ENCODE results near the gene ADPRH. TPM values are rescaled to one million over a fixed set of nuclear protein-coding genes. Genes with fewer than 3 reads are reported as not detected.

ADPRH gene
- total and polyA plus RNA-seq, 11 donors = 5.0 to 17.5 (median 11.5) TPM

DNA sequence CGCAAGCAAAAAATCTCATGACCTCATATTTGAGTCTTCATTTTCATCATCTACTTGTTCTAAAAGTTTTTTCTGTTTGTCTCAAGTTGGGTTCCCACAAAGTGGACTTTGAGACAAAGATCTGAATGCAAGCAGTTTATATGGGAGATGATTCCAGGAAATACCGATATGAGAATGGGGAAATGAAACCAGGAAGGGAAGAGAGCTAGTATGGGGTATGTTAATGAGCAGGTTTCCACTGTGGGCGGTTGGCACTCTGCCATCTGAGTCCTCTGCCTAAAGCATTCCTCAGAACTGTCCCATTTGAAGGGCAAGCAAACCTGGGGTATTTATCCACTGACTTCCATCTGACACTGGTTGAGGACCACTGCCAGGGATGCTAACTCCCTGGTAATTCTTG lies 8.8 kb downstream of the ADPRH start:
- Histone ChIP-seq H3K27ac (peak overlapping the region in 6 of 12 donors; percentile 12 to 86 (median 48)), H3K9me3 (no peaks in the 10 kb centered on the region), H3K4me3 (no peak overlapping the region), H3K27me3 (no peaks in the 10 kb centered on the region), H3K4me1 (peaks cover 0 to 51% (median 0%) of the 10 kb centered on the region in 12 donors), H3K36me3 (peaks cover 0 to 42% (median 9%) of the 10 kb centered on the region in 9 donors)
- TF ChIP-seq POLR2A (IDR thresholded peaks at IDR 0.05) = no peak
- TF ChIP-seq, protein P1, sequence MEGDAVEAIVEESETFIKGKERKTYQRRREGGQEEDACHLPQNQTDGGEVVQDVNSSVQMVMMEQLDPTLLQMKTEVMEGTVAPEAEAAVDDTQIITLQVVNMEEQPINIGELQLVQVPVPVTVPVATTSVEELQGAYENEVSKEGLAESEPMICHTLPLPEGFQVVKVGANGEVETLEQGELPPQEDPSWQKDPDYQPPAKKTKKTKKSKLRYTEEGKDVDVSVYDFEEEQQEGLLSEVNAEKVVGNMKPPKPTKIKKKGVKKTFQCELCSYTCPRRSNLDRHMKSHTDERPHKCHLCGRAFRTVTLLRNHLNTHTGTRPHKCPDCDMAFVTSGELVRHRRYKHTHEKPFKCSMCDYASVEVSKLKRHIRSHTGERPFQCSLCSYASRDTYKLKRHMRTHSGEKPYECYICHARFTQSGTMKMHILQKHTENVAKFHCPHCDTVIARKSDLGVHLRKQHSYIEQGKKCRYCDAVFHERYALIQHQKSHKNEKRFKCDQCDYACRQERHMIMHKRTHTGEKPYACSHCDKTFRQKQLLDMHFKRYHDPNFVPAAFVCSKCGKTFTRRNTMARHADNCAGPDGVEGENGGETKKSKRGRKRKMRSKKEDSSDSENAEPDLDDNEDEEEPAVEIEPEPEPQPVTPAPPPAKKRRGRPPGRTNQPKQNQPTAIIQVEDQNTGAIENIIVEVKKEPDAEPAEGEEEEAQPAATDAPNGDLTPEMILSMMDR (IDR thresholded peaks at IDR 0.05) = no peak
- peak in 3 of 4 donors; percentile 47 to 70 (median 48) for ATAC-seq
- WGBS, 4 donors = 65 to 73% (median 68%) methylated on average over 3 of the region's 3 CpGs
- DNase-seq = peak; percentile 59 to 78 (median 65)
- intact Hi-C loops (cut with DNase I) = no loop called here

DNA sequence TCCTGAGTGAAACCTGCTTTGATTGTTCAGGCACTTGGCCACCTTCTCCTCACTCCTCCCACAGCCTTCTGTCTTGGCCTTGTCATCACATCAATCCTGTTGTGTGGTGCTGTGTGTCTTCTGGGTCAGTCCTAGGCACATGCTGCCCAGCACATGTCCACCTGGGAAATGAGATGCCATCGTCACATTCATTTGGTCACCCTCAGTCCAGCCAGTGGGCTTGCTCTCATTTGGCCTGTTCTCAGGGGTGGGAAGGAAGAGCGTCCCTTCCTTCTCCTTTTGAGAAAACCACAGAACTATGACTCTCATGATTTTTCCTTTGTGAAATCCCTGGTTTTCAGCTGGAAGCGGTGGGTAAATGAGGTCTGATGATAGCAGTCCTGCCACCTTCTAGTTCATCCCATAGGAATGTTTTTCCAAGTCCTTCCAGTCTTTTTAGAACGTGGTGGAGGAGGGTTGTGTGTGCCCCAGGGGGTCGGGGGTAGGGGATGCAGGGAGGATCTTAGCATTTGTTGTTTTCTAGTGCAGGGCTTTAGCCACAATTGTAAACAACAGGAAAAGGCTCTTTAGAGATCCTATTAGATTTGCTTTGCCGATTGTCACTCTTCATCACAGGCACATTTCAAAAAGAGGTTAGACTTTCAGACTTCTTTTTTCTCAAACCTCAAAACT lies 9.9 kb downstream of the ADPRH start:
- H3K9me3 ChIP-seq = no peaks in the 10 kb centered on the region
- H3K27me3 ChIP-seq = no peaks in the 10 kb centered on the region
- H3K4me3 ChIP-seq = no peak overlapping the region
- TF ChIP-seq, protein P1 (IDR thresholded peaks at IDR 0.05) = no peak
- TF ChIP-seq POLR2A (IDR thresholded peaks at IDR 0.05) = no peak
- intact Hi-C loops (cut with DNase I) = no loop called here
- WGBS, 4 donors = 74 to 77% (median 75%) methylated on average over 6 of the region's 6 CpGs
- peaks cover 0 to 42% (median 9%) of the 10 kb centered on the region in 9 donors for H3K36me3 ChIP-seq
- peaks cover 0 to 51% (median 0%) of the 10 kb centered on the region in 12 donors for H3K4me1 ChIP-seq
- no peak for DNase-seq
- peak overlapping the region in 1 of 12 donors; percentile 86 for H3K27ac ChIP-seq
- peak in 3 of 4 donors; percentile 21 to 61 (median 40) for ATAC-seq

DNA sequence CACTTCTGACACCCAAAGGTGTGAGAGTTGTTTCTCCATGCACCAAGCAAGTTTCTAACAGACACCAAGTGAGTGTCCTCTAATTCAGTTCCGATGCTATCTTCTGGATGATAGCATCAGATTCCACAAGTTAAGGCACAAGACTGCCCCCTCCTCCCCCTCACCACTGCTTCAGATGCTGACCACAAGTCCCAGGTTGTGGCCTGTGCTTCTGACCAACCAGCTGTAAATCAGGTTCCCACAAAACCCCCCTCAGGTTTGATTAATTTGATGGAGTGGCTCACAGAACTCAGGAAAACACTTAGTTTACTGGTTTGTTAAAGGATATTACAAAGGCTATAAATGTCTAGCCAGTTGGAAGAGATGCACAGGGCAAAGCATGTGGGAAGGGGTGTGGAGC lies 11.4 kb downstream of the ADPRH start:
- intact Hi-C loops (cut with DNase I) = no loop called here
- Histone ChIP-seq H3K9me3 (no peaks in the 10 kb centered on the region), H3K4me1 (peaks cover 0 to 48% (median 6%) of the 10 kb centered on the region in 12 donors)

DNA sequence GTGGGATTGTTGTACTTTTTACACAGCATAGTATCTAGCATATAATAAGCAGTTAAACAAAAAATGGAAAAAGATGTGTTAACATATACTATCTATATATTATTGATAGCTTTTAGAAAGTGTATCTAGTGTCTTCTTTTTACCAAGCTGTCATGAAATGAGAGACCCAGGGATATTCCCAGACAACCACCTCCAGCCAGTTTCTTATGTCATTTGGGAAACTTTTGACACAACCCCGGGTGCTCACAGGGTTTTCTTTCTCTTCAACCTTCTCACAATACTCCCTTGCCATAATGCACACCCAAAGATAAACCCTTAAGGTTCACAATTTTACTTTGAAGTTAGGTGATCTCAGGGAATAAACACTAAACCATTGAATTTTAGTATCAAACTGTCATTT lies 13.6 kb downstream of the ADPRH start:
- DNase-seq = no peak
- H3K4me1 ChIP-seq = peaks cover 0 to 48% (median 24%) of the 10 kb centered on the region in 12 donors
- no peak for TF ChIP-seq POLR2A (IDR thresholded peaks at IDR 0.05)
- TF ChIP-seq, protein P1 (IDR thresholded peaks at IDR 0.05) = no peak
- WGBS, 4 donors = 69 to 83% (median 74%) methylated on average over 1 of the region's 1 CpG
- H3K9me3 ChIP-seq = no peaks in the 10 kb centered on the region
- H3K36me3 ChIP-seq = peaks cover 0 to 20% (median 0%) of the 10 kb centered on the region in 9 donors
- no peaks in the 10 kb centered on the region for H3K27me3 ChIP-seq
- intact Hi-C loops (cut with DNase I) = no loop called here
- H3K4me3 ChIP-seq = no peak overlapping the region
- no peak for ATAC-seq
- H3K27ac ChIP-seq = no peak overlapping the region

More for the DNA sequence above, 11.4 kb downstream of the ADPRH start:
- Histone ChIP-seq H3K4me3 (no peak overlapping the region), H3K27ac (no peak overlapping the region), H3K27me3 (no peaks in the 10 kb centered on the region), H3K36me3 (peaks cover 0 to 42% (median 9%) of the 10 kb centered on the region in 9 donors)
- no peak for TF ChIP-seq POLR2A (IDR thresholded peaks at IDR 0.05)
- TF ChIP-seq, protein P1 (IDR thresholded peaks at IDR 0.05) = no peak
- WGBS, 4 donors = 93 to 97% (median 95%) methylated on average over 1 of the region's 1 CpG
- ATAC-seq (no peak), DNase-seq (no peak)
